Fibroblast of lung (primary cell): ENCODE results near the gene USP30. TPM values are rescaled to one million over a fixed set of nuclear protein-coding genes. Genes with fewer than 3 reads are reported as not detected.

Experiments
- DNase-seq, 2 donors: peaks; one replicate each; pipeline versions ENCODE4 v3.0.0 to v3.0.0-alpha.2; 2010; ENCODE audit warnings: low read depth in 2 of 2
- H2AFZ ChIP-seq: 2 replicates; pipeline ENCODE4 v1.5.1; 2012; ENCODE audit warnings: low read length, control low read depth, inconsistent platforms
- H3K27ac ChIP-seq: 2 replicates; pipeline ENCODE4 v1.5.1; 2011; ENCODE audit warnings: low read length, control low read depth; ENCODE audit not compliant: insufficient read depth
- H3K27me3 ChIP-seq: 2 replicates; pipeline ENCODE4 v1.5.1; 2011; ENCODE audit warnings: mild to moderate bottlenecking, low read length; ENCODE audit not compliant: control insufficient read depth, insufficient read depth
- H3K36me3 ChIP-seq: 2 replicates; pipeline ENCODE4 v1.5.1; 2011; ENCODE audit warnings: low read length; ENCODE audit not compliant: control insufficient read depth, insufficient read depth
- H3K4me1 ChIP-seq: 2 replicates; pipeline ENCODE4 v1.5.1; 2011; ENCODE audit warnings: low read length; ENCODE audit not compliant: control insufficient read depth, insufficient read depth; ENCODE audit errors: extremely low read depth
- H3K4me2 ChIP-seq: 2 replicates; pipeline ENCODE4 v1.5.1; 2011; ENCODE audit warnings: low read length, control low read depth; ENCODE audit not compliant: insufficient read depth; ENCODE audit errors: extremely low read depth
- H3K4me3 ChIP-seq, 4 experiments: fragments of 200-600 bp in 1 of 4; sonication (generic) in 1 of 4; replicated peaks in 1 of 4; 2 replicates each; pipeline ENCODE4 v1.5.1; 2011 to 2016; ENCODE audit warnings: low read length in 4 of 4, low read depth in 3 of 4, mild to moderate bottlenecking in 3 of 4, control low read depth in 2 of 4, inconsistent platforms in 1 of 4, mixed read lengths in 1 of 4; ENCODE audit not compliant: insufficient read depth in 1 of 4; ENCODE audit errors: control extremely low read depth in 1 of 4
- H3K79me2 ChIP-seq: 2 replicates; pipeline ENCODE4 v1.5.1; 2012; ENCODE audit warnings: mild to moderate bottlenecking, low read length, inconsistent platforms; ENCODE audit not compliant: control insufficient read depth, insufficient read depth
- H3K9ac ChIP-seq: 2 replicates; pipeline ENCODE4 v1.5.1; 2011; ENCODE audit warnings: mild to moderate bottlenecking, low read length, control low read depth; ENCODE audit not compliant: insufficient read depth
- H3K9me3 ChIP-seq: 2 replicates; pipeline ENCODE4 v1.5.1; 2012; ENCODE audit warnings: low read depth, low read length; ENCODE audit not compliant: control insufficient read depth, insufficient read depth
- H4K20me1 ChIP-seq: 2 replicates; pipeline ENCODE4 v1.5.1; 2011; ENCODE audit warnings: low read length; ENCODE audit not compliant: control insufficient read depth, insufficient read depth; ENCODE audit errors: extremely low read depth
- CTCF ChIP-seq, 2 donors: IDR thresholded peaks in 1 of 2; conservative IDR thresholded peaks in 1 of 2; 1 replicate in 1 of 2; 2 replicates in 1 of 2; pipeline ENCODE4 v1.5.1; 2011 to 2012; ENCODE audit warnings: low read length in 2 of 2, control low read depth in 1 of 2, inconsistent platforms in 1 of 2, low read depth in 1 of 2, mild to moderate bottlenecking in 1 of 2
- EZH2 ChIP-seq: IDR thresholded peaks from 2 replicates; pipeline ENCODE4 v1.5.1; 2012; ENCODE audit warnings: low read length, control low read depth, mild to moderate bottlenecking; ENCODE audit errors: missing control alignments
- polyA plus RNA-seq, 2 donors: library from polyadenylated mRNA; depleted of rRNA in 1 of 2; stranded (reverse) in 1 of 2; unstranded in 1 of 2; fragments of >200 nt; gene quantifications; 2 replicates each; pipeline ENCODE4 v1.2.1, GENCODE V29; 2011 to 2012; ENCODE audit warnings: missing spikeins in 1 of 2
- total RNA-seq: library from RNA; depleted of rRNA; stranded (reverse); fragments of >200 nt; gene quantifications from 2 replicates; pipeline ENCODE4 v1.2.1, GENCODE V29; 2014

Gene USP30
- total and polyA plus RNA-seq, 2 donors (not counting 1 experiment from before 2014, with no cell fraction given) = 9.9 to 13.9 TPM

DNA sequence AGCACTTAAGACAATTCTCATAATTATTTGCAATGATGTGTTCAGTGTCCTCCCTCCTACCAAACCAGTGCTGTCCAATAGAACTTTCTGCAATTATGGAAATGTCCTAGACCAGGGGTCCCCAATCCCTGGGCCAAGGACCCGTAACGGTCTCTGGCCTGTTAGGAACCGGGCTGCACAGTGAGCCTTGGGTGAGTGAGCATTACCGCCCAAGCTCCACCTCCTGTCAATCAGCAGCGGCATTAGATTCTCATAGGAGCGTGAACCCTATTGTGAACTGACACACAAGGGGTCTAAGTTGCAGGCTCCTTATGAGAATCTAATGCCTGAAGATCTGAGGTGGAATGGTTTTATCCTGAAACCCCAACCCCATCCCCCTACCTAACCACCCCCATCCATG is 35.4 kb upstream of the USP30 start:
- TF ChIP-seq CTCF (conservative IDR thresholded peaks at IDR 0.05 in 1 of 2, IDR thresholded peaks at IDR 0.05 in 1 of 2; ENCODE audit: low read depth in 1 of 2, low read length in 2 of 2) = no peak
- TF ChIP-seq EZH2 = no peak
- Histone ChIP-seq H3K27me3 (no peaks in the 10 kb centered on the region), H4K20me1 (no peaks in the 10 kb centered on the region), H3K4me1 (no peaks in the 10 kb centered on the region), H3K9ac (no peak overlapping the region), H3K4me2 (no peak overlapping the region), H3K4me3 (no peak overlapping the region), H3K79me2 (no peaks in the 10 kb centered on the region), H3K36me3 (no peaks in the 10 kb centered on the region), H2AFZ (no peak overlapping the region), H3K27ac (no peak overlapping the region), H3K9me3 (no peaks in the 10 kb centered on the region)
- DNase-seq = no peak

DNA sequence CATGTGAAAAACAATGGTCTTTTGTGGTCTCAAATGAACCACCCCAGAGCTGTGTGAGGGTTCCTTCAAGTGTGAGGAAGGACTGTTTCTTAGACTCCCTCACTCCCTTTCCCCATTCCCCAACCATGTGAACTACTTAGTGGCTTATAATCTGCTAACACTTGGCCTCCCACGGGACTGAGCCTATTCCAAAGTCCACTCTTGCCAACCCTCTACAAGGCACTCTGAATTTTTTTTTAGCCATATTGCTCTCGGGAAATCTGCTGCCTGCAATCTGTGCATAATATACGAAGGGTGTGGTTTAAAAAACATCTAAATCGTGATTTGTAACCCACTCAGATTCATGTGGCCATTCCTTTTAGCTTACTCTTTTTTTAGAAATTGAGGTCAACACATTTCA is 34.1 kb upstream of the USP30 start:
- Histone ChIP-seq H3K36me3 (no peaks in the 10 kb centered on the region), H2AFZ (no peak overlapping the region), H3K79me2 (no peaks in the 10 kb centered on the region), H3K27ac (no peak overlapping the region), H3K4me1 (no peaks in the 10 kb centered on the region), H4K20me1 (no peaks in the 10 kb centered on the region), H3K4me2 (no peak overlapping the region), H3K4me3 (no peak overlapping the region), H3K9ac (no peak overlapping the region), H3K9me3 (no peaks in the 10 kb centered on the region), H3K27me3 (no peaks in the 10 kb centered on the region)
- DNase-seq = no peak
- TF ChIP-seq EZH2 = no peak
- no peak for TF ChIP-seq CTCF (conservative IDR thresholded peaks at IDR 0.05 in 1 of 2, IDR thresholded peaks at IDR 0.05 in 1 of 2; ENCODE audit: low read depth in 1 of 2, low read length in 2 of 2)

DNA sequence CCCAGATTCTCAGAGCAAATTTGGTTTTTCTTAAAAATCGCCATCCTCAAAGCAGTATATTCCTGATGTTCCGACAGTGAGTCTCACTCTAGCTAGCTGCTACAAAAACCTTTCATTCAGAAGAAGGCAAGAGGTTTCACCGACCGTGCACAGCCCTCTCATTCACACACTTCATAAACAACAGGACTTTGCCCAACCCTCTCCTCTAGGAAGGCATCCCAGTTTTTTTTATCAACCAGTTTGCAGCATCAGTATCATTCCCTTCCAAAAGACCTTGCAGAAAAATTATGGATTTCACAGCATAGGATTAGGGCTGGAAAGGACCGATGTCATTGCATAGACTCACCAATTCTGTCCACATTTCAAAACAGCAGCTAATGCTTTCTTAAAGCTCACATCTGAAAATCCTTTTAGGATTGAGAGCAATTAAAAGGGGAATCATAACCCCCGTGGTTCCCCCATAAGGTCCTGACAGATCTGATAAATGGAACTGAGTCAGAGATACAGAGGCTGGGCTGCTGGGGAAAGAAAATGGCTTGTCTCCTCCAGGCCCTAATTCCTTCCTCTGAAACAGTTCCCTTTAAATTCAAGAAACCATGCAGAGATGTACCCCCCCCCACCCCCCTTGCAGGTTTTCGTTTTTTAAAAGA is 32.1 kb upstream of the USP30 start:
- TF ChIP-seq CTCF (conservative IDR thresholded peaks at IDR 0.05 in 1 of 2, IDR thresholded peaks at IDR 0.05 in 1 of 2; ENCODE audit: low read depth in 1 of 2, low read length in 2 of 2) (no peak), EZH2 (no peak)
- Histone ChIP-seq H3K9ac (no peak overlapping the region), H3K4me2 (no peak overlapping the region), H3K79me2 (no peaks in the 10 kb centered on the region), H3K9me3 (no peaks in the 10 kb centered on the region), H3K27ac (no peak overlapping the region), H2AFZ (no peak overlapping the region), H3K4me3 (no peak overlapping the region), H3K36me3 (no peaks in the 10 kb centered on the region), H3K4me1 (no peaks in the 10 kb centered on the region), H3K27me3 (no peaks in the 10 kb centered on the region), H4K20me1 (no peaks in the 10 kb centered on the region)
- no peak for DNase-seq
